WTC11 (cell line): Measurements from ENCODE around the gene RASSF3. TPM values are rescaled to one million over a fixed set of nuclear protein-coding genes. Genes with fewer than 3 reads are reported as not detected.
A peak's percentile ranks its signal among the peaks of the same experiment; 100 is the strongest.

Experiments used
- ATAC-seq: fragments of 200-7000 bp; cut with Tn5 transposase; 2 replicates; pipeline ENCODE4 v1.10.0; 2021; ENCODE audit warnings: mild to moderate bottlenecking, moderate library complexity
- CTCF ChIA-PET: fragments of 300-600 bp; sonication (Branson Sonifier 250); formaldehyde crosslinking; loops from one replicate; lab custom pipeline; 2021; ENCODE audit warnings: antibody characterized with exemption; lab: Charles Lee
- POLR2A ChIA-PET: fragments of 350-600 bp; sonication (Branson Sonifier 250); formaldehyde crosslinking; loops from one replicate; lab custom pipeline; 2021; ENCODE audit warnings: antibody characterized with exemption; lab: Charles Lee
- DNase-seq: peaks from one replicate; pipeline ENCODE4 v3.0.0; 2021; ENCODE audit warnings: low spot score
- H3K27ac Mint-ChIP-seq: 2 replicates; pipeline ENCODE4 v1.8.0; 2021; ENCODE audit warnings: mixed read lengths
- H3K27me3 Mint-ChIP-seq: 2 replicates; pipeline ENCODE4 v1.8.0; 2021; ENCODE audit warnings: low read depth, mild to moderate bottlenecking, moderate library complexity, mixed read lengths
- H3K36me3 Mint-ChIP-seq: 2 replicates; pipeline ENCODE4 v1.8.0; 2021; ENCODE audit warnings: mixed read lengths
- H3K4me1 Mint-ChIP-seq: 2 replicates; pipeline ENCODE4 v1.8.0; 2022; ENCODE audit warnings: mixed read lengths
- H3K4me3 Mint-ChIP-seq: 2 replicates; pipeline ENCODE4 v1.8.0; 2021; ENCODE audit warnings: mild to moderate bottlenecking, moderate library complexity, mixed read lengths
- H3K9me3 Mint-ChIP-seq: 2 replicates; pipeline ENCODE4 v1.8.0; 2021; ENCODE audit warnings: mixed read lengths
- ARID4B ChIP-seq: sonication (generic); formaldehyde crosslinking; IDR thresholded peaks from 2 replicates; pipeline ENCODE4 v1.8.0; 2023; ENCODE audit warnings: missing genetic modification reagents, mild to moderate bottlenecking, borderline replicate concordance
- CREM ChIP-seq: sonication (generic); formaldehyde crosslinking; IDR thresholded peaks from 2 replicates; pipeline ENCODE4 v1.8.1; 2022; ENCODE audit warnings: mild to moderate bottlenecking, missing genetic modification reagents, moderate library complexity
- E2F1 ChIP-seq: sonication (generic); formaldehyde crosslinking; IDR thresholded peaks from 2 replicates; pipeline ENCODE4 v1.8.0; 2022; ENCODE audit warnings: mild to moderate bottlenecking, missing genetic modification reagents
- E2F4 ChIP-seq: sonication (generic); formaldehyde crosslinking; IDR thresholded peaks from 2 replicates; pipeline ENCODE4 v1.8.1; 2022; ENCODE audit warnings: low read depth, mild to moderate bottlenecking, moderate library complexity, missing genetic modification reagents, borderline replicate concordance
- EMX1 ChIP-seq: fragments of 250-450 bp; sonication (Bioruptor Pico); IDR thresholded peaks from 2 replicates; pipeline ENCODE4 v1.8.0; 2021; ENCODE audit warnings: mild to moderate bottlenecking
- ERG ChIP-seq: fragments of 250-450 bp; sonication (Bioruptor Pico); IDR thresholded peaks from 2 replicates; pipeline ENCODE4 v1.8.0; 2021; ENCODE audit warnings: mild to moderate bottlenecking
- FOXP1 ChIP-seq: sonication (generic); formaldehyde crosslinking; IDR thresholded peaks from 2 replicates; pipeline ENCODE4 v1.8.0; 2022; ENCODE audit warnings: missing genetic modification reagents, mild to moderate bottlenecking, moderate library complexity, borderline replicate concordance
- FOXP4 ChIP-seq: sonication (generic); formaldehyde crosslinking; IDR thresholded peaks from 2 replicates; pipeline ENCODE4 v1.8.0; 2022; ENCODE audit warnings: mild to moderate bottlenecking, missing genetic modification reagents
- GABPB1 ChIP-seq: sonication (generic); formaldehyde crosslinking; IDR thresholded peaks from 2 replicates; pipeline ENCODE4 v1.8.1; 2023; ENCODE audit warnings: mild to moderate bottlenecking, missing genetic modification reagents
- HMGXB4 ChIP-seq: sonication (generic); formaldehyde crosslinking; IDR thresholded peaks from 2 replicates; pipeline ENCODE4 v1.8.1; 2023; ENCODE audit warnings: mild to moderate bottlenecking, moderate library complexity, missing genetic modification reagents
- JAZF1 ChIP-seq: fragments of 250-450 bp; sonication (Bioruptor Pico); IDR thresholded peaks from 2 replicates; pipeline ENCODE4 v1.9.0; 2021; ENCODE audit warnings: moderate library complexity, mild to moderate bottlenecking, inconsistent platforms
- MLX ChIP-seq: sonication (generic); formaldehyde crosslinking; IDR thresholded peaks from 2 replicates; pipeline ENCODE4 v1.8.1; 2023; ENCODE audit warnings: mild to moderate bottlenecking, missing genetic modification reagents, moderate library complexity
- NFYB ChIP-seq: sonication (generic); formaldehyde crosslinking; conservative IDR thresholded peaks from 2 replicates; pipeline ENCODE4 v1.8.0; 2022; ENCODE audit warnings: low read depth, missing genetic modification reagents
- PRRX2 ChIP-seq: fragments of 250-450 bp; sonication (Bioruptor Pico); IDR thresholded peaks from 2 replicates; pipeline ENCODE4 v1.8.0; 2021; ENCODE audit warnings: mild to moderate bottlenecking
- TEAD4 ChIP-seq: sonication (generic); formaldehyde crosslinking; IDR thresholded peaks from 2 replicates; pipeline ENCODE4 v1.8.0; 2022; ENCODE audit warnings: mild to moderate bottlenecking, missing genetic modification reagents
- ZNF281 ChIP-seq: sonication (generic); formaldehyde crosslinking; IDR thresholded peaks from 2 replicates; pipeline ENCODE4 v1.8.0; 2023; ENCODE audit warnings: mild to moderate bottlenecking, missing genetic modification reagents
- ZNF317 ChIP-seq: sonication (generic); formaldehyde crosslinking; IDR thresholded peaks from 2 replicates; pipeline ENCODE4 v1.8.1; 2023; ENCODE audit warnings: low read depth, mild to moderate bottlenecking, moderate library complexity, missing genetic modification reagents, borderline replicate concordance
- total RNA-seq: library from RNA; stranded (reverse); gene quantifications from 3 replicates; pipeline ENCODE4 v1.2.3, GENCODE V29; 2021

RASSF3 gene
- total RNA-seq, 1 experiment from 2014 or later = 54.7 TPM

GRCh38 chr12:64663015-64663414 lies 52.7 kb downstream of the RASSF3 start:
- H3K4me3 Mint-ChIP-seq = no peak overlapping the region
- H3K4me1 Mint-ChIP-seq = peaks cover 51% of the 10 kb centered on the region
- POLR2A ChIA-PET = no interaction called here
- no peak for ATAC-seq
- H3K9me3 Mint-ChIP-seq = no peaks in the 10 kb centered on the region
- H3K27ac Mint-ChIP-seq = no peak overlapping the region
- CTCF ChIA-PET = interaction anchor here (0.8 kb wide), 1 partner anchor 114 kb away, joined by 3 read pairs; no protein-coding TSS in a partner anchor
- no peaks in the 10 kb centered on the region for H3K36me3 Mint-ChIP-seq
- TF ChIP-seq PRRX2 (CRISPR knock-in tag) = no peak
- TF ChIP-seq FOXP1 (CRISPR knock-in tag) = no peak
- no peak for TF ChIP-seq GABPB1 (CRISPR knock-in tag)
- no peak for TF ChIP-seq ARID4B (CRISPR knock-in tag)
- TF ChIP-seq HMGXB4 (CRISPR knock-in tag) = no peak
- no peak for TF ChIP-seq MLX (CRISPR knock-in tag)
- no peak for TF ChIP-seq E2F1 (CRISPR knock-in tag)
- TF ChIP-seq ZNF281 (CRISPR knock-in tag) = no peak
- TF ChIP-seq CREM = no peak
- TF ChIP-seq EMX1 = no peak
- DNase-seq = no peak
- no peaks in the 10 kb centered on the region for H3K27me3 Mint-ChIP-seq

- POLR2A ChIA-PET = no interaction called here
- peaks cover 69% of the 10 kb centered on the region for H3K4me1 Mint-ChIP-seq
- H3K27me3 Mint-ChIP-seq = no peaks in the 10 kb centered on the region
- DNase-seq (peak; percentile 69), ATAC-seq (peak; percentile 25)
- H3K36me3 Mint-ChIP-seq = no peaks in the 10 kb centered on the region
- H3K9me3 Mint-ChIP-seq = no peaks in the 10 kb centered on the region
- peak overlapping the region; percentile 88 for H3K27ac Mint-ChIP-seq
- H3K4me3 Mint-ChIP-seq = no peak overlapping the region
- CTCF ChIA-PET = interaction anchor here (1.0 kb wide), 1 partner anchor 40 kb away, joined by 3 read pairs; no protein-coding TSS in a partner anchor
- TF ChIP-seq TEAD4 = no peak
- no peak for TF ChIP-seq ERG (CRISPR knock-in tag)
- no peak for TF ChIP-seq GABPB1 (CRISPR knock-in tag)
- TF ChIP-seq E2F4 (CRISPR knock-in tag) = no peak
- TF ChIP-seq HMGXB4 (CRISPR knock-in tag) = no peak
- no peak for TF ChIP-seq ZNF317
- no peak for TF ChIP-seq JAZF1
- no peak for TF ChIP-seq NFYB (CRISPR knock-in tag)
- TF ChIP-seq FOXP4 = no peak
These were observed 55.2 kb downstream of the RASSF3 start for GRCh38 chr12:64665514-64665913.
